ENCODE results near the gene ZNF71.
"Not testable (repeated sequence)": the region's sequence is repeated elsewhere in the genome, so short reads cannot be mapped to it uniquely, and the experiment has no call there.

The ZNF71 gene

GRCh38 chr19:56622374-56622773 is 27.3 kb downstream of the ZNF71 start:
- DNase-seq (ENCODE audit: low read depth in 2 of 2): no peak

DNA sequence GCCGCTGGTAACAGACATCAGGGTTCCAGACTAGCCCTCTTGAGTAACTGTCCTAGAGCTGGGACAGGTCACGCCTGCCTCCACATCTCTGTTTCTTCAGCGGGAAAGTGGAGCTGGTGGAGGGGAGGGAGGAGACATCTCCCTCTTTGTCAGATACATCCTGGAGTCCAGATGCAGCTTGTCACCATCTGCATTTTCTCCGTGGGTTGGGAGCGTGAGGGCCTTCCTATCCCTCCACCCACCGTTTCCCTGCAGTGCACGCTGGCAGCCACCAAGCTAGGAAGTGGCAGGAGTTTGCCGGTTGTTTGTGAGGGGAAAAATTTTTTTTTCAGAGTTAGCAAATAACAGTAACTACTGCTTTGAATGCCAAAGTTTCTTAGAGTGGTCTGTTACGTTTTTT is 27.9 kb downstream of the ZNF71 start:
- no peak for DNase-seq (ENCODE audit: low read depth in 2 of 2)

DNA sequence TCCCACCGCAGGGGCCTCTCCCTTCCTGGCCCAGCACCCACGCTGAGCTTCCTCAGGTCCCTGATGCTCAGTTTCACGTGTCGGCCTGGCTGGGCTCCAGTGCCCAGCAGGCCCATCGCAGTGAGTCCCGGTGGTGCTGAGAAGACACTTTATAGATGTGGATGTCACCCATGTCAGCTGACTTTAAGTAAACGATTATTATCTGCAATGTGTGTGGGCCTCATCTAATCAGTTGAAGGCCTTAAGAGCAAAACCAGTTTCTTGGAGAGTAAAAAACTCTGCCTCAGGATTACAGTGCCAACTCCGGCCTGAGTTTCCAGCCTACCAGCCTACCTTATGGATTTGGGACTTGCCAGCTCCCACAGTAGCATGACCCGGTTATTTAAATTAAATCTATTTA is 30.6 kb downstream of the ZNF71 start:
- no peak for DNase-seq (ENCODE audit: low read depth in 2 of 2)

DNA sequence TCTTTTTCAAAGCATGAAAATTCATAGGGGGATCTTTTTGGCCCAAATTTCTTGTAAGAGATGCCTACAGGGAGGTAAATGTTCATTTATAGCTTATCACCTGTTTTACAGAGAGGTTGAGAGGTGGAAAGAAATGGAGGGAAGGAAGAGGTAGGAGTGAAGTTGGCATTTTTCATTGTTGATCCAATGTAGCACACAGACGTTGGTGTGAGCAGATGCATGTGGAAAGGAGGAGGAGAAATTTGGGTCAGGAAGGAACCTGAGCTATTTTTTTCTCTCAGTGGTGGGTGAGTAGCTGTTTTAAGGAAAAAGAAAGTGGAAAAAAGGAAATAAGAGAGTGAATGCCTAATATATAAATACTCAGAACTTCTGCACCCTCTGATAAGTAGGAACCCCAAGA is 37.9 kb downstream of the ZNF71 start:
- DNase-seq (ENCODE audit: low read depth in 2 of 2): no peak

DNA sequence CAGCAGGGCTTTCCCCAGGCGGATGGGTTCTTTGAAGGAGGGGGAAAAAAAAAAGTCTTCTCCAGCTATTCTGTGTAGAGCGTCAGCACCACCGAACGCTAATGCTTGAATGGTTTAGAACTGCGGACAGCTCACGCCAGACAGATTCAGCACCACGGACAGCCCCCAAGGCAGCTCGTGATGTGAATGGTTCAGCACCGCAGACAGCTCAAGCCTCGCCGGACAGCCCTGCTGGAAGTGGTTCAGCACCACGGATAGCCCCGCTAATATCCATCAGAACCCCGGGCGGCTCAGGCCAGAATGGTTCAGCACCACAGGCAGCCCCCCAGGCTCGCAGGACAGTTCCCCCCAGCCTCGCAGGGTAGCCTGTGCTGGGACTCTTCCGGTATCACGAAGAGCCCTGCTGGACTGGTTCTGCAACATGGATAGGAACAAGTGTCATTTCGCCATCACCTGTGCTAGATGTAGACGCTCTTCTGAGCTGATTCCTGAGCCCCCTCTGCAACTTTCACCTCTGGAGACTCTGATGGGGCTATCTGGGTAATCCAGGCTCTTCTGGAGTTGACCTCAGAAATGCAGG is 43.0 kb downstream of the ZNF71 start:
- peak in 1 of 2 donors; percentile 6 for DNase-seq (ENCODE audit: low read depth in 2 of 2)

DNA sequence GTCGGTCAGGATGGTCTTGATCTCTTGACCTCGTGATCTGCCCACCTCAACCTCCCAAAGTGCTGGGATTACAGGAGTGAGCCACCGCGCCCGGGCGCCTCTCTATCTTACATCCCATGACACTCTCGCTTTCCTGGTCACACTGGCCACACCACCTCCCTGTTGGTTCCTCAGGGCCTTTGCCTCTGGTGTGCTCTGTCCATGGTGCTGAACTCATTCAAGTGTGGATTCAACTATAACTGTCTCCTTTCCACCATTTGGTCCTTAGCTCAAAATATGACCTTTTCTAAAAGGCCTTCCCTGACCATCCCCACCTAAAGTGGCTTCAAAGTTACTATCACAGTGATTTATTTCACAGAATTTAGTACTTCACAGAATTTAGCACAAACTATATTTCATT is 44.1 kb downstream of the ZNF71 start:
- no peak for DNase-seq (ENCODE audit: low read depth in 2 of 2)

GRCh38 chr19:56642711-56643459 is 47.8 kb downstream of the ZNF71 start, which contains the start of gene SMIM17:
TSS of gene SMIM17 (plus strand) at chr19:56643159. CDS start at chr19:56645668, 2,509 bp downstream.
- no peak for DNase-seq (ENCODE audit: low read depth in 2 of 2)

- DNase-seq (ENCODE audit: low read depth in 2 of 2): no peak
Observed at GRCh38 chr19:56643460-56643955, 48.4 kb downstream of the ZNF71 start.

DNA sequence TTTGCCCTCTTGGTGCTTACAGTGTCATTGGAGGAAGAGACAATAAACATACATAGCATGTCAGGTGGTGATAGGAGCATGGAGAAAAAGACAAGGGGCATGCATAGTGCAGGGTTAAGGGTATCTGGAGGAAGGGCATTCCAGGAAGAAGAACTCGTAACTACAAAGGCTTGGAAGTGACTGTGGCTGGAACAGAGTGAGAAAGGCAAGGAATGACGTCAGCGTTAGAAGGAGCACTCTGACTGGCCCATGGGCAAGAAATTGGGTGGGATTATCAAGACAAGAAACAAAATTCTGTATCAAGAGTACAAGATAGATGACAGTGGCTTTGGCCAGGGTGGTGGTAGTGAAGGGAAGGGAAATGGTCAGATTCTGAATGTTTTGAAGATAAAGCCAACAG is 59.0 kb downstream of the ZNF71 start:
- no peak for DNase-seq (ENCODE audit: low read depth in 2 of 2)

- DNase-seq (ENCODE audit: low read depth in 2 of 2): peak in 1 of 2 donors; percentile 2
Observed at GRCh38 chr19:56660381-56661107, 65.4 kb downstream of the ZNF71 start.

DNA sequence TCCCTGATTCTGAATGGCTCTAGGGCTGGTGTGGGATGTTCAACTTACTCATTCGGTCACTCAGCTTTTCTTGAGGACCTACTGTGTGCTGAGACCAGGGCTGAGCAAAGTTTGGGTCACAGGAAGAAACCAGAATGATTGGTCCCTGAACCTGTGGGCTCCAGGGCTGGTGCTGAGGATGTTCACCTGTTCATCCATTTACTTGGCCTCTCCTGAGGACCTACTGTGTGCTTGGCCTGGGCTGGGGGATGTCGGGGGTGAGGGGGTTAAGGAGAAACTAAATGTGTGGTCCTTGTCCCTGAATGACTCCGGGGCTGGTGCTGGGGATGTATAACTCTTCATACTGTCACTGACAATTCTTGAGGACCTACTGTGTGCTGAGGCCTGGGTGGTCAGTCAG is 66.1 kb downstream of the ZNF71 start:
- DNase-seq (ENCODE audit: low read depth in 2 of 2): no peak

- no peak for DNase-seq (ENCODE audit: low read depth in 2 of 2)
Observed at GRCh38 chr19:56663931-56664500, 68.9 kb downstream of the ZNF71 start.

DNA sequence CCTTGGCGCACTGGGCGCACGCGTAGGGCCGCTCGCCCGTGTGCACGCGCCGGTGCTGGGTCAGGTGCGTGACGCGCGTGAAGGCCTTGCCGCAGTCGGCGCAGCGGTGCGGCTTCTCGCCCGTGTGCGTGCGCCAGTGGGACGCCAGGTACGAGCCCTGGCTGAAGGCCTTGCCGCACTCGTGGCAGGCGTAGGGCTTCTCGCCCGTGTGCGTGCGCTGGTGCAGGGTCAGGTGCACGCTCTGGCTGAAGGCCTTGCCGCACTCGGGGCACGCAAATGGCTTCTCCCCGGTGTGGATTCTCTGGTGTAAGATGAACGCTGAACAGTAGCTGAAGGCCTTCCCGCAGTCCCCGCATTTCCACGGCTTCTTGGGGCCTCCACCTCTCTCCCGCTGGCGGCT is 69.4 kb downstream of the ZNF71 start:
- DNase-seq (ENCODE audit: low read depth in 2 of 2): no peak

- DNase-seq (ENCODE audit: low read depth in 2 of 2): no peak
Observed at GRCh38 chr19:56667311-56667870, 72.3 kb downstream of the ZNF71 start.

DNA sequence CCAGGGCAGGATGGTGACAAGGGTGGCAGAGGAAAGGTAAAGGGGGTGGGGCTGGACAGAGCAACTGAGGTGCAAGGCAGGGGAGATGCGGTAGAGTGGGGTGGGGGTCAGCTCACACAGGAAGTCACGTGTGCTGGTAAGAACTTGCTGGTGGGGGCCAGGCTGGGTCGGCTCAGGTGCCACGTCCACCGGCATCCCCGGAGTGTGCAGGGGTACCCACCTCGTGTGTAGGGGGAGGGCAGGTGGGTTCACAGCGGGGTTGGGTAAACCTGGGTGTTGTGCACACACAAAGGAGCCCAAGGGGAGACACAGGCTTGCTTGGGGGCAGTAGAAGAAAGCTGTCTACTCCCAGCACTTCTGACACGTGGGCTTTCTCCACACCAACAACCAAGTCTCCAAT is 73.6 kb downstream of the ZNF71 start:
- no peak for DNase-seq (ENCODE audit: low read depth in 2 of 2)

GRCh38 chr19:56670401-56670960 is 75.4 kb downstream of the ZNF71 start:
- DNase-seq (ENCODE audit: low read depth in 2 of 2): no peak

GRCh38 chr19:56670961-56671612 is 76.0 kb downstream of the ZNF71 start:
- no peak for DNase-seq (ENCODE audit: low read depth in 2 of 2)

DNA sequence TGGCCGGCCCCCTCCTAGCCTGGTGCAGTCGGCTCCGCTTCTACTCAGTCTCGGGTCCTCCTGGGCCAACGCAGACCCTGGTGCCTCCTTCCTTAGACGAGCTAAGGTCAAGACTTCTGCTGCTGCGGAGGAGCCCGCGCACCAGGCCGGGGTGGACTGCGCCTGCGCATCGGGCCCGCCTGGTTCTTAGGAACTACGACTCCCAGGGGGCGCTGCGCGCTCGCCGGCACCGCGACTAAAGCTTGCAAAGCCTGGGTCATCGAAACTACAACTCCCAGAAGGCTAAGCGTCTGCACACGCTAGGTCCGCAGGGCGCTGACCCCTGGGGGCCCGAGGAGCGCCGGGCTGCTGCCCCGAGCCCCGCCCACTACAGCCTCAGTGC is 76.5 kb downstream of the ZNF71 start, which contains the start of gene ZNF835:
TSS of gene ZNF835 (minus strand) at position 145 of the 382 bp plus-strand sequence. CDS start 6,559 bp downstream, outside the sequence.
- DNase-seq (ENCODE audit: low read depth in 2 of 2): peak; percentile 75 to 85

DNA sequence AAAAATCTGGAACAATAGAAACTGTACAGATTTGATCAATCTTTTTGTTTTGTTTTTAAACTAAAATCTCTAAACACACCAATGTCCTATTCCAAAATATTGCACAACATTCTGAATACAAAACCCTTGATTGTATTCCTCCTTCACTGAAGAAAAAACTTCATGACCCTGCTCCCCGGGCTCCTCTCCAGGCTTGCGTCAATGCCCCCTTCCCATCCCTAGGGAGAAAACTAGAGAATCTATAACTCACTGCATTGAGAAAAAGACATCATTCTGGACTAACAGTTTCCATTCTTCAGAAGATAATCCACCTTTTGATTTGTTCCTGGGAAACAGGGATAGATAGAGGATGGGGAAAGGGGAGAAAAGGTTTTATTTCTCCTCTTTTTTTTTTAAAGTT is 77.5 kb downstream of the ZNF71 start:
- not testable (repeated sequence) for DNase-seq (ENCODE audit: low read depth in 2 of 2)

All from stimulated activated CD4-positive, alpha-beta T cell treated with anti-CD3 and anti-CD28 coated beads, Interleukin-1b, Interleukin-23, amount 100 ng/mL, for 4 hours (primary cell).